Bone marrow (tissue), 2 donors: ENCODE data around the gene UCKL1.
A peak's percentile ranks its signal among the peaks of the same experiment; 100 is the strongest.
"Not testable (repeated sequence)": the region's sequence is repeated elsewhere in the genome, so short reads cannot be mapped to it uniquely, and the experiment has no call there.

Source experiments
- DNase-seq, 2 donors: peaks; one replicate each; lab custom pipeline; 2025; lab: John Stamatoyannopoulos, UW

The UCKL1 gene

GRCh38 chr20:63919130-63919529 lies 37.1 kb downstream of the UCKL1 start:
- DNase-seq, result no peak

- no peak for DNase-seq
Observed at GRCh38 chr20:63917811-63918210, 38.4 kb downstream of the UCKL1 start.

GRCh38 chr20:63916371-63916939 lies 39.8 kb downstream of the UCKL1 start:
- not testable (repeated sequence) for DNase-seq

DNA sequence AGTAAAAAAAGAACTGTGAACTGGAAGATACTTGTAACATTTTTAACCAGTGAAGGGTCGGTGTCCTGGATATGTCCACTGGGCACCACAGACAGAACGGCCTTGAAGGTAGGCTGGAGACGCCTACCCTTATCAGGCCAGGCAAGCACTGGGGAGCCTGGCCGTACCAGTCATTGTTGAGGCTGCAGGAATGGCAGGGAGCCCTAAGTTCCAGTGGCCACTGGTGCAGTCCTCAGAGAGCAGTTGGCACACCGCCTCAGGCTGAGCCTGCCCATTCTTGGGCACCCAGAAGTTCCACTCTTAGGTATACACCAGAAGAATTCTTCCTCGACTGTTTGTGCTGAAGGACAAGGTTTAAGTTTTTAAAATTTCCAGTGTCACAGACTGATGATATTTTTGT lies 40.7 kb downstream of the UCKL1 start:
- no peak for DNase-seq

DNA sequence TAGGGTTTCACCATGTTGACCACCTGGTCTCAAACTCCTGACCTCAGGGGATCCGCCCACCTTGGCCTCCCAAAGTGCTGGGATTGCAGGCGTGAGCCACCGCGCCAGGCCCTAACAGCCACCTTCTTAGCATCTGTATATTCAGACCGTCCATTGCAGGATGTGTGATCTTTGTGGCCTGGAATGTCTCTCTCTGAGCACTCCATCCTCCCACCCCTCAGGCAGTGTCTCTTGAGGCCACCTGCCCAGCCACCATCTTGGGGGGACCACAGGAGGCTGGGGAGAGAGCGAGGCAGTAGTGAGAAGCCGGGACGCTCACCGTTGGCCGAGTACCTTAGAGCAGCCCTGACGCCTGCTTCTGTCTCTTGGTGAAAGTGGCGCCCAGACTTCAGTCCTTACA lies 42.4 kb downstream of the UCKL1 start:
- DNase-seq, result no peak

GRCh38 chr20:63911176-63911575 lies 45.0 kb downstream of the UCKL1 start:
- no peak for DNase-seq

DNA sequence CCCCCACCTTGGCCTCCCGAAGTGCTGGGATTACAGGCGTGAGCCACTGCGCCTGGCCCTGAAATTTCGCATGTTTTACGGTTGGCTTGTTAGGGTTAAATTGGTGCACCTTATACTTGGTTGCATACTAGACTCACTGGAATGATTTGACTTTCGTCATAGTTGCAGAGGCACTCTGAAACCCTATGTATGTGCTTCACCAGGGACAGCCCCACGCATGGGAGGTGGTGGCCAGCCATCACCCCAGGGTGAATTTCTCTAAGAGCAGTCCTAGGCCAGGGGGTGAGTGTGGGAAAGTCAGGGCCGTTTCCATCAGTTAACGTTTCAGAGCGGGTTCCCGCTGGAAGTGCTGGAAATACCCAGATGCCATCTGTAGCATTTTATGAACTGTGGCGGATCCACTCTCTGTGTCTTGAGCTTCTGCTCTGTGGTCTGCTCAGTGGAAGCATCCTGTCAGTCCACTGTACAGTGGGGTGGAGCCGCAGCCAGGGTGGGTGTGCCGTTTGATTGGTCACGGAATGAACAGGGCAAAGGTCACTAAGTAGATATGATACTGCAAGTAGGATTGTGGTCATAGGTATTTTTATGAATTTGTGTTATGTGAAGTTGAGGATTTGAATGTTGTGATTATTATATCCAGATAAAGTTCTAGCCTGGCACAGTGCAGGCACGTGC lies 48.1 kb downstream of the UCKL1 start:
- DNase-seq, result no peak

GRCh38 chr20:63903796-63904561 lies 52.2 kb downstream of the UCKL1 start:
- no peak for DNase-seq

DNA sequence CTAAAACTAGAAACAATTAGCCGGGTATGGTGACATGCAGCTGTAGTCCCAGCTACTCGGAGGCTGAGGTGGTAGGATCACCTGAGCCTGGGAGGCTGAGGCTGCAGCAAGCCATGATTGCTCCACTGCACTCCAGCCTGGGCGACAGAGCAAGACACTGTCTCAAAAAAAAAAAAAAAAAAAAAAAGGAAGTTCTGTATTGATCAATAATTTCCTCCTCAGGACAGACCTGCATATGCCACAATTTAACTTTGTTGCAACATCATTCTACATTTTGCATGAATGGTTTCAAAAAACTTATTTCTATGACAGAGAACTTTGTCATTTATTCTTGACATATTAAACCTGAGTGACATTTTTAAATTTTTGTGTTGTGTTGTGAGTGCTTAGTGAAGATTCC lies 55.8 kb downstream of the UCKL1 start:
- DNase-seq, result no peak

GRCh38 chr20:63898882-63899558 lies 57.2 kb downstream of the UCKL1 start:
- no peak for DNase-seq

GRCh38 chr20:63897978-63898561 lies 58.1 kb downstream of the UCKL1 start:
- no peak for DNase-seq

DNA sequence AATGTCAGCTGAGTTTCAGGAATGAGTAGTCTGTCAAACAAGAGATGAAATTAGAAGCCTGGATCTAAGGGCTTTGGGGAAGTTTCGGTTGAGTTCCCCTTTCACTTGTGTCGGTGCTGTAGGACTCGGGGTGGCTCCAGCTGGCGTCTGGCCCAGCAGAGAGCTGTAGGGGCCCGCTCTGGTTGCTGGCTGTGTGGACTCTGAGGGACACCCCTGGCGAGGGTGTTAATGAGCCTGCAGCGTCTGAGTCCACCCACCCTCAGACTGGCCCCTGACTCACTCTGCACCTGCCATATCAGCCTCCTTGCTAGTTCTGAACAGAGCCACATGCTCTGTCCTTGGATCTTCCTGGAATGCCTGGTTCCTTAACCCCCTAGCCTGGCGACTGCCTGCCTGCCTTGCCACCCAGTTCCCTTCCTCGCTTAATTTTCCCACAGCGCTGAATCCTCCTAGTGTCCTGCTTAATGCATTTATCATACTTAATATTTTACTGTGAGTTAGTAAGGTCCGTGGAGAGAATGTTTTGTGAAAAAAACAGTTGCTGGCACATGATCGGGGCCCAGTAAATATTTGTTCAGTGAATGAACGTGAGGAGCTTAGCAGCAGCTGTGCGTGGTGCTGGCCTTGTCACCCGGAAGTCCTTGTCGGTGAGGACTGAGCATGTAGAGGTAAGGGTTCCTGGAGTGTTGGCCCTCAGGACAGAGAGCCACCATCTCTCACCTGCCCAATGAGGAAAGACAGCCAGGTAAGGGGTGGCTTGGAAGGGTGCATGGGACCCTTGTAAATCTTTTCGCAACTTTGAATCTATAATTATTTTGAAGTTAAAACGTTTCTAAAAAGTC lies 59.7 kb downstream of the UCKL1 start:
- peak; percentile 18 to 70 for DNase-seq

- DNase-seq, result no peak
Observed at GRCh38 chr20:63895952-63896263, 60.3 kb downstream of the UCKL1 start.

DNA sequence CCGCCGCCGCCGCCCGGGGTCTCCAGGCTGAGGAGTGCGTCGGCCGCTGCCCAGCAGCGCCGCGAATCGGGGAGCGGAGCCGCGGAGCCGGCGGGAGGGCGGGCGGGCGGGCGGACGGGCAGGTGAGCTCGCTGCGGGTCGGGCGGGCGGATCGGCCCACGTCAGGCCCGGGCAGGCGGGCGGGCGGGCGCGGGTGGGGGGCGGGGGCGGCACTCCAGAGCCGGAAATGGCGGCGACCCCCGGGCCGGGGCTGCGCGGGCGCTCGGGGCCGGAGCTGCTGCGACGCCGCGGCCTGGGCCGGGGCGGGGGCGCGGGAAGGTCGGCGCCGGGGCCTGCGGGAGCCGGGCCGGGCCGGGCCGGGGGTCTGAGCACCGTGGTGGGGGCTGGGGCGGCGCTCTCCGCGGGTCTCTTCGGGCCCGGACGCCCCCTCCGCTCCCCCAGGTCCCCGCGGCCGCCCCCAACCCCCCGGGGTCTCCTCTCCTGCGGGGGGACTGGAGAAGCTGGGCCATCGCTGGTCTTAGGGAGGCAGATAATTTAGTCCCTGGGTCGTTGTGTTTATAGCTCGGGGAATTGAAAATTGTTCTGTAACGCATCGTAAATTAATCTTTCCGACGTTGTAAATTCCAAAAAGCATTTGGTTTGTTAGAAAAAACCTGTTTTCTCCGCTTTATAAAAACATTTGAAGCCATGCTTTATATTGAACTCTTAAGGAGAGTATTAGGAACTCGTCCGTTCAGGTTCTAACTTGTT lies 60.8 kb downstream of the UCKL1 start:
- DNase-seq, result no peak

DNA sequence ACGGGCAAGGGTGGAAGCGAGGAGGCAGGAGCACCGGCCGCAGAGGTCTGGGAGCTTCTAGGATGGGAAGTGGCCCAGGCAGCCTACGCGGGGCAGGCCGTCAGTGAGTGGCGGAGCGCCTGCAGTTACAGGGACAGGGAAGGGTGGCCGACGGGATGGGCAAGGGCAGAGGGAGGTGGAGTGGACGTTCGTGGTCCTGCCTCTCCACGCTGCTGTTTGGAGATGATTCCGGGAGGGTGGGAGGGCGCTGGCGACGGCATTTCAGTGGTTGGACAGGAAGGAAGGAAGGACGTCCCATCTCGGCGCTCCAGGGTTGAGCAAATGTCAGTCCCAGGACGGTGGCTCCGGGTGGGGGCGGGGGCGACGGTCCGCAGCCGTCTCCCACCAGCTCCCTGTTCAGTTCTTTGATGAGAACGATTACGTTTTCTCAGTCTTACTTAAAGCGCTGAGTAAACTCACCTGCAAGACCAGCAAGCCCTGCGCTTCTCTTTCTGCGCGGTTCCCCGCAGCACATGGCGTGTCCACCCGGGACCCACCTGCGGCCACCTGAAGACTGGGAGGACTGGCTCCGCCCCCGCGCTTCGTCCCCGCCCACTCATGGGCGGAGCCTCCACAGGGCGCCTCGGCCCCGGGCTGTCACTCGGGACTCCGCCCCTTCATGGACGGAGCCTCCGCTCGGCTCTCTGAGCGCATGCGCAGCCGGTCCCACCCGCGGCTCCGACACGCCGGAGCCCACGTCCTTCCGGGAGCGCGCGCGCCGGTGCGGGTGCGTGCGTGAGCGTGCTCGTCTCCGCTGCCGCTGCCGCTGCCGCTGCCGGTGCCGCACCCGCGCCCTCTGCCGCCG lies 61.6 kb downstream of the UCKL1 start, which contains the start of gene DNAJC5:
TSS of gene DNAJC5 (plus strand) at position 769 of the 844 bp plus-strand sequence. CDS start 33,220 bp downstream, outside the sequence.
- DNase-seq, result peak; percentile 71 to 80

GRCh38 chr20:63893999-63894357 lies 62.2 kb downstream of the UCKL1 start:
- DNase-seq, result no peak

- DNase-seq, result no peak
Observed at GRCh38 chr20:63892402-63892801, 63.8 kb downstream of the UCKL1 start.

DNA sequence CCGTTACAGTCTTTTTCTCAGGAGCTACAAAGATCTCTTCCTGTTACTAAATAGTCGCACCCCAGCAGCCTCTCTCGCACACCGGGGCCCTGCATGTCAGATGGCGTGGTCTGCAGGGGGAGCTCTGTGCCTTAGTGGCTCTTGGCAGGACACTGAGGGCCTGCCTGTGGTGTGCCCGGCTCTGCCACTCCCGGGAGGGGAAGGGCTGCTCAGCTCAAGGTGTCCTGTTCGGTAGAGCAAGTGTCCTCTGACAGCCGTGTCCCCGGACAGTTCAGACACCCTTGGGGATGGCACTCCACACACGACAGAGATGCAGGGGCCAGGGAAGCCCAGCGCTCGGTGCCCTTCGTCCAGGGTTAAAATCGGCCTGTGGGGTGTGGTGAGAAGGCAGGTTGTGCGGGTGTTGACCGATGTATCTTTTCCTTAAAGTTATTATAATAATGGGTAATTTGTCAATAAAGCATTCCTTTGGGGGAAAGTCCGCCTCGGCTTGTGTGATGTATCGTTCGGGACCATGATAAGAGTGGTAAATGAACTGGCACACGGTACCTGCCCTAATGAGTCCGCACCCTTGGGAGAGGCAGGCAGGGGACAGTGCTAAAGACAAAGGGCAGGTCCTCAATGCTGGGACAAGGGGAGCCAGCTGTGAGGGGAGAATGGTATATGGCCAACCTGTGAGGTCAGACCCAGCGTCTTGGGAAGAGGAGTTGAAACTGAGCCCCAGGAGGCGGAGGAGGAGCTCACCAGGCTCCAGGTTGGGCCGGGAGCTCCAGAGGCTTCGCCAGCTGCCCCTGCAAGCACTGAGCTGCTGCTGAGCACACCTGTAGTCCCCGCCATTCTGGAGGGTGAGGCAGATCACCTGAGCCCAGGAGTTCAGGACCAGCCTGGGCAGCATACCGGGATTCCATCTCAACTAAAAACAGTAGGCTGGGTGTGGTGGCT lies 64.9 kb downstream of the UCKL1 start:
- no peak for DNase-seq

- no peak for DNase-seq
Observed at GRCh38 chr20:63890616-63891015, 65.6 kb downstream of the UCKL1 start.
